ENCODE measurements around the gene CSMD2. TPM values are rescaled to one million over a fixed set of nuclear protein-coding genes. Genes with fewer than 3 reads are reported as not detected.

CSMD2 gene
- total RNA-seq, 2 experiments from 2014 or later = not detected

- no peak overlapping the region for H3K27ac Mint-ChIP-seq
- H3K4me1 Mint-ChIP-seq = no peaks in the 10 kb centered on the region
- peaks cover 28% of the 10 kb centered on the region for H3K27me3 Mint-ChIP-seq
- no peaks in the 10 kb centered on the region for H3K9me3 Mint-ChIP-seq (ENCODE audit: low read depth)
- DNase-seq (no peak), ATAC-seq (no peak)
- H3K4me3 Mint-ChIP-seq = no peak overlapping the region
- ChIA-PET POLR2A (no interaction called here), CTCF (interaction anchor here (1.0 to 1.5 kb wide), 2 partner anchors 59 to 60 kb away, joined by 3 to 4 read pairs; no protein-coding TSS in a partner anchor)
- no peaks in the 10 kb centered on the region for H3K36me3 Mint-ChIP-seq (ENCODE audit: low read depth)
- intact Hi-C loops (cut with DNase I, micrococcal nuclease) = no loop called here
Observed at GRCh38 chr1:33573661-33574060, 591.4 kb downstream of the CSMD2 start.

- Mint-ChIP-seq H3K4me3 (no peak overlapping the region), H3K4me1 (no peaks in the 10 kb centered on the region), H3K27me3 (peaks cover 32% of the 10 kb centered on the region), H3K36me3 (ENCODE audit: low read depth) (no peaks in the 10 kb centered on the region), H3K9me3 (ENCODE audit: low read depth) (no peaks in the 10 kb centered on the region), H3K27ac (no peak overlapping the region)
- ChIA-PET CTCF (interaction anchor here (0.6 to 2.0 kb wide), 4 partner anchors 9 to 60 kb away, joined by 3 to 4 read pairs (median 4); no protein-coding TSS in a partner anchor), POLR2A (no interaction called here)
- intact Hi-C loops (cut with DNase I, micrococcal nuclease) = no loop called here
- no peak for ATAC-seq
- no peak for DNase-seq
Observed at GRCh38 chr1:33572387-33572786, 592.6 kb downstream of the CSMD2 start.

- H3K4me1 Mint-ChIP-seq = no peaks in the 10 kb centered on the region
- H3K4me3 Mint-ChIP-seq = no peak overlapping the region
- ChIA-PET POLR2A (no interaction called here), CTCF (no interaction called here)
- H3K36me3 Mint-ChIP-seq (ENCODE audit: low read depth) = no peaks in the 10 kb centered on the region
- no peaks in the 10 kb centered on the region for H3K9me3 Mint-ChIP-seq (ENCODE audit: low read depth)
- H3K27ac Mint-ChIP-seq = no peak overlapping the region
- peaks cover 22% of the 10 kb centered on the region for H3K27me3 Mint-ChIP-seq
- intact Hi-C loops (cut with DNase I, micrococcal nuclease) = no loop called here
- DNase-seq (no peak), ATAC-seq (no peak)
Observed at GRCh38 chr1:33569331-33569730, 595.7 kb downstream of the CSMD2 start.

- Mint-ChIP-seq H3K36me3 (ENCODE audit: low read depth) (no peaks in the 10 kb centered on the region), H3K4me1 (no peaks in the 10 kb centered on the region), H3K27me3 (peaks cover 14% of the 10 kb centered on the region), H3K4me3 (no peak overlapping the region), H3K9me3 (ENCODE audit: low read depth) (no peaks in the 10 kb centered on the region), H3K27ac (no peak overlapping the region)
- ChIA-PET CTCF (no interaction called here), POLR2A (no interaction called here)
- DNase-seq = no peak
- intact Hi-C loops (cut with DNase I, micrococcal nuclease) = no loop called here
- no peak for ATAC-seq
Observed at GRCh38 chr1:33563699-33564098, 601.3 kb downstream of the CSMD2 start.

GRCh38 chr1:33562563-33562962, 602.5 kb downstream of the CSMD2 start:
- ATAC-seq (no peak), DNase-seq (no peak)
- no peak overlapping the region for H3K4me3 Mint-ChIP-seq
- H3K9me3 Mint-ChIP-seq (ENCODE audit: low read depth) = no peaks in the 10 kb centered on the region
- H3K27me3 Mint-ChIP-seq = peaks cover 12% of the 10 kb centered on the region
- no peaks in the 10 kb centered on the region for H3K4me1 Mint-ChIP-seq
- H3K36me3 Mint-ChIP-seq (ENCODE audit: low read depth) = no peaks in the 10 kb centered on the region
- H3K27ac Mint-ChIP-seq = no peak overlapping the region
- intact Hi-C loops (cut with DNase I, micrococcal nuclease) = no loop called here
- POLR2A ChIA-PET = no interaction called here
- CTCF ChIA-PET = no interaction called here

- CTCF ChIA-PET = interaction anchor here (0.6 kb wide), 1 partner anchor 240 kb away, joined by 4 read pairs; no protein-coding TSS in a partner anchor
- DNase-seq (no peak), ATAC-seq (no peak)
- Mint-ChIP-seq H3K27me3 (peaks cover 10% of the 10 kb centered on the region), H3K36me3 (ENCODE audit: low read depth) (no peaks in the 10 kb centered on the region), H3K9me3 (ENCODE audit: low read depth) (no peaks in the 10 kb centered on the region), H3K4me3 (no peak overlapping the region), H3K27ac (no peak overlapping the region), H3K4me1 (no peaks in the 10 kb centered on the region)
- POLR2A ChIA-PET = no interaction called here
- intact Hi-C loops (cut with DNase I, micrococcal nuclease) = no loop called here
Observed at GRCh38 chr1:33561576-33561975, 603.5 kb downstream of the CSMD2 start.

- no peaks in the 10 kb centered on the region for H3K4me1 Mint-ChIP-seq
- no peak overlapping the region for H3K4me3 Mint-ChIP-seq
- CTCF ChIA-PET = interaction anchor here (0.7 kb wide), 1 partner anchor 66 kb away, joined by 4 read pairs; no protein-coding TSS in a partner anchor
- H3K9me3 Mint-ChIP-seq (ENCODE audit: low read depth) = no peaks in the 10 kb centered on the region
- H3K27me3 Mint-ChIP-seq = peaks cover 8% of the 10 kb centered on the region
- intact Hi-C loops (cut with DNase I, micrococcal nuclease) = no loop called here
- H3K27ac Mint-ChIP-seq = no peak overlapping the region
- DNase-seq (no peak), ATAC-seq (no peak)
- POLR2A ChIA-PET = no interaction called here
- H3K36me3 Mint-ChIP-seq (ENCODE audit: low read depth) = no peaks in the 10 kb centered on the region
Observed at GRCh38 chr1:33560680-33561079, 604.4 kb downstream of the CSMD2 start.

GRCh38 chr1:33548721-33549120, 616.3 kb downstream of the CSMD2 start:
- Mint-ChIP-seq H3K27ac (no peak overlapping the region), H3K4me3 (no peak overlapping the region), H3K27me3 (peaks cover 20% of the 10 kb centered on the region), H3K4me1 (no peaks in the 10 kb centered on the region), H3K9me3 (ENCODE audit: low read depth) (peaks cover 6% of the 10 kb centered on the region), H3K36me3 (ENCODE audit: low read depth) (no peaks in the 10 kb centered on the region)
- DNase-seq = no peak
- intact Hi-C loops (cut with DNase I, micrococcal nuclease) = no loop called here
- ChIA-PET POLR2A (no interaction called here), CTCF (no interaction called here)
- no peak for ATAC-seq

- Mint-ChIP-seq H3K36me3 (ENCODE audit: low read depth) (no peaks in the 10 kb centered on the region), H3K4me1 (no peaks in the 10 kb centered on the region), H3K9me3 (ENCODE audit: low read depth) (peaks cover 6% of the 10 kb centered on the region), H3K27me3 (peaks cover 20% of the 10 kb centered on the region), H3K27ac (no peak overlapping the region), H3K4me3 (no peak overlapping the region)
- DNase-seq (no peak), ATAC-seq (no peak)
- intact Hi-C loops (cut with DNase I, micrococcal nuclease) = no loop called here
- ChIA-PET CTCF (no interaction called here), POLR2A (no interaction called here)
Observed at GRCh38 chr1:33548319-33548718, 616.7 kb downstream of the CSMD2 start.

- DNase-seq (no peak), ATAC-seq (no peak)
- Mint-ChIP-seq H3K27ac (no peak overlapping the region), H3K4me3 (no peak overlapping the region), H3K36me3 (ENCODE audit: low read depth) (no peaks in the 10 kb centered on the region), H3K4me1 (no peaks in the 10 kb centered on the region), H3K9me3 (ENCODE audit: low read depth) (peaks cover 6% of the 10 kb centered on the region), H3K27me3 (peaks cover 20% of the 10 kb centered on the region)
- ChIA-PET CTCF (no interaction called here), POLR2A (no interaction called here)
- intact Hi-C loops (cut with DNase I, micrococcal nuclease) = no loop called here
Observed at GRCh38 chr1:33547576-33547975, 617.5 kb downstream of the CSMD2 start.

GRCh38 chr1:33541966-33542365, 623.1 kb downstream of the CSMD2 start:
- no peak for ATAC-seq
- no peak for DNase-seq
- no peaks in the 10 kb centered on the region for H3K36me3 Mint-ChIP-seq (ENCODE audit: low read depth)
- POLR2A ChIA-PET = no interaction called here
- no peak overlapping the region for H3K4me3 Mint-ChIP-seq
- peaks cover 7% of the 10 kb centered on the region for H3K4me1 Mint-ChIP-seq
- intact Hi-C loops (cut with DNase I, micrococcal nuclease) = no loop called here
- no peaks in the 10 kb centered on the region for H3K9me3 Mint-ChIP-seq (ENCODE audit: low read depth)
- CTCF ChIA-PET = interaction anchor here (0.5 kb wide), 1 partner anchor 970 kb away, joined by 5 read pairs; no protein-coding TSS in a partner anchor
- no peak overlapping the region for H3K27ac Mint-ChIP-seq
- peaks cover 6% of the 10 kb centered on the region for H3K27me3 Mint-ChIP-seq

GRCh38 chr1:33537885-33538284, 627.1 kb downstream of the CSMD2 start:
- Mint-ChIP-seq H3K4me3 (no peak overlapping the region), H3K4me1 (peaks cover 7% of the 10 kb centered on the region), H3K36me3 (ENCODE audit: low read depth) (no peaks in the 10 kb centered on the region), H3K9me3 (ENCODE audit: low read depth) (no peaks in the 10 kb centered on the region), H3K27ac (no peak overlapping the region), H3K27me3 (peaks cover 5% of the 10 kb centered on the region)
- POLR2A ChIA-PET = no interaction called here
- no peak for ATAC-seq
- intact Hi-C loops (cut with DNase I, micrococcal nuclease) = no loop called here
- DNase-seq = no peak
- CTCF ChIA-PET = no interaction called here

- ATAC-seq = no peak
- POLR2A ChIA-PET = no interaction called here
Observed at GRCh38 chr1:33535334-33535733, 629.7 kb downstream of the CSMD2 start.

More at GRCh38 chr1:33535334-33535733, 629.7 kb downstream of the CSMD2 start:
- Mint-ChIP-seq H3K36me3 (ENCODE audit: low read depth) (no peaks in the 10 kb centered on the region), H3K27ac (no peak overlapping the region), H3K4me1 (peaks cover 7% of the 10 kb centered on the region), H3K27me3 (peaks cover 10% of the 10 kb centered on the region), H3K4me3 (no peak overlapping the region), H3K9me3 (ENCODE audit: low read depth) (no peaks in the 10 kb centered on the region)
- CTCF ChIA-PET = no interaction called here
- no peak for DNase-seq
- intact Hi-C loops (cut with DNase I, micrococcal nuclease) = no loop called here

Measured in activated CD4-positive, alpha-beta T cell treated with anti-CD3 and anti-CD28 coated beads for 36 hours (primary cell).